ENCODE measurements around the gene MIF4GD.
A peak's percentile ranks its signal among the peaks of the same experiment; 100 is the strongest.
"Not testable (repeated sequence)": the region's sequence is repeated elsewhere in the genome, so short reads cannot be mapped to it uniquely, and the experiment has no call there.

The MIF4GD gene

GRCh38 chr17:75307957-75308731 lies 37.1 kb upstream of the MIF4GD start:
- no peaks in the 10 kb centered on the region for H3K9me3 ChIP-seq (ENCODE audit: control insufficient read depth, low read length)
- no peaks in the 10 kb centered on the region for H3K36me3 ChIP-seq (ENCODE audit: control insufficient read depth, insufficient read depth, low read length)
- H3K27ac ChIP-seq (ENCODE audit: low read depth, low read length, severe bottlenecking), result no peak overlapping the region
- H3K4me3 ChIP-seq (ENCODE audit: extremely low read depth, insufficient read depth, low read length, poor library complexity, severe bottlenecking), result no peak overlapping the region
- 90 to 96% methylated on average over 10 to 12 of the region's 13 CpGs for WGBS, 2 experiments (ENCODE audit: insufficient coverage in 2 of 2)
- H3K4me1 ChIP-seq (ENCODE audit: control insufficient read depth, insufficient read depth, low read length, poor library complexity, severe bottlenecking), result no peaks in the 10 kb centered on the region

- H3K4me1 ChIP-seq (ENCODE audit: control insufficient read depth, insufficient read depth, low read length, poor library complexity, severe bottlenecking), result no peaks in the 10 kb centered on the region
- no peak overlapping the region for H3K27ac ChIP-seq (ENCODE audit: low read depth, low read length, severe bottlenecking)
- H3K9me3 ChIP-seq (ENCODE audit: control insufficient read depth, low read length), result no peaks in the 10 kb centered on the region
- WGBS, 2 experiments (ENCODE audit: insufficient coverage in 2 of 2), result 90 to 97% methylated on average over 11 to 16 of the region's 17 CpGs
- H3K36me3 ChIP-seq (ENCODE audit: control insufficient read depth, insufficient read depth, low read length), result no peaks in the 10 kb centered on the region
- no peak overlapping the region for H3K4me3 ChIP-seq (ENCODE audit: extremely low read depth, insufficient read depth, low read length, poor library complexity, severe bottlenecking)
Observed at GRCh38 chr17:75301502-75302206, 30.6 kb upstream of the MIF4GD start.

- Histone ChIP-seq H3K9me3 (ENCODE audit: control insufficient read depth, low read length) (no peaks in the 10 kb centered on the region), H3K4me3 (ENCODE audit: extremely low read depth, insufficient read depth, low read length, poor library complexity, severe bottlenecking) (no peak overlapping the region), H3K4me1 (ENCODE audit: control insufficient read depth, insufficient read depth, low read length, poor library complexity, severe bottlenecking) (no peaks in the 10 kb centered on the region), H3K27ac (ENCODE audit: low read depth, low read length, severe bottlenecking) (no peak overlapping the region), H3K36me3 (ENCODE audit: control insufficient read depth, insufficient read depth, low read length) (no peaks in the 10 kb centered on the region)
- WGBS, 2 experiments (ENCODE audit: insufficient coverage in 2 of 2), result 89 to 96% methylated on average over 3 to 7 of the region's 9 CpGs
Observed at GRCh38 chr17:75301049-75301448, 30.0 kb upstream of the MIF4GD start.

GRCh38 chr17:75300280-75300679 lies 29.2 kb upstream of the MIF4GD start:
- Histone ChIP-seq H3K9me3 (ENCODE audit: control insufficient read depth, low read length) (no peaks in the 10 kb centered on the region), H3K4me3 (ENCODE audit: extremely low read depth, insufficient read depth, low read length, poor library complexity, severe bottlenecking) (no peak overlapping the region), H3K36me3 (ENCODE audit: control insufficient read depth, insufficient read depth, low read length) (no peaks in the 10 kb centered on the region), H3K4me1 (ENCODE audit: control insufficient read depth, insufficient read depth, low read length, poor library complexity, severe bottlenecking) (no peaks in the 10 kb centered on the region), H3K27ac (ENCODE audit: low read depth, low read length, severe bottlenecking) (no peak overlapping the region)
- 95% methylated on average over 4 of the region's 7 CpGs; no CpG with 5 or more reads in 1 of the 2 experiments for WGBS, 2 experiments (ENCODE audit: insufficient coverage in 2 of 2)

- H3K9me3 ChIP-seq (ENCODE audit: control insufficient read depth, low read length), result no peaks in the 10 kb centered on the region
- 92 to 100% methylated on average over 4 of the region's 8 CpGs for WGBS, 2 experiments (ENCODE audit: insufficient coverage in 2 of 2)
- no peak overlapping the region for H3K27ac ChIP-seq (ENCODE audit: low read depth, low read length, severe bottlenecking)
- H3K4me3 ChIP-seq (ENCODE audit: extremely low read depth, insufficient read depth, low read length, poor library complexity, severe bottlenecking), result no peak overlapping the region
- no peaks in the 10 kb centered on the region for H3K4me1 ChIP-seq (ENCODE audit: control insufficient read depth, insufficient read depth, low read length, poor library complexity, severe bottlenecking)
- no peaks in the 10 kb centered on the region for H3K36me3 ChIP-seq (ENCODE audit: control insufficient read depth, insufficient read depth, low read length)
Observed at GRCh38 chr17:75295201-75296158, 24.4 kb upstream of the MIF4GD start.

- H3K27ac ChIP-seq (ENCODE audit: low read depth, low read length, severe bottlenecking); H3K36me3 ChIP-seq (ENCODE audit: control insufficient read depth, insufficient read depth, low read length); H3K9me3 ChIP-seq (ENCODE audit: control insufficient read depth, low read length); H3K4me3 ChIP-seq (ENCODE audit: extremely low read depth, insufficient read depth, low read length, poor library complexity, severe bottlenecking); H3K4me1 ChIP-seq (ENCODE audit: control insufficient read depth, insufficient read depth, low read length, poor library complexity, severe bottlenecking): not testable (repeated sequence)
- WGBS, 2 experiments (ENCODE audit: insufficient coverage in 2 of 2), result 86 to 89% methylated on average over 14 to 16 of the region's 16 CpGs
Observed at GRCh38 chr17:75292810-75293448, 21.9 kb upstream of the MIF4GD start.

- no peak overlapping the region for H3K27ac ChIP-seq (ENCODE audit: low read depth, low read length, severe bottlenecking)
- H3K9me3 ChIP-seq (ENCODE audit: control insufficient read depth, low read length), result no peaks in the 10 kb centered on the region
- H3K36me3 ChIP-seq (ENCODE audit: control insufficient read depth, insufficient read depth, low read length), result peaks cover 7% of the 10 kb centered on the region
- H3K4me3 ChIP-seq (ENCODE audit: extremely low read depth, insufficient read depth, low read length, poor library complexity, severe bottlenecking), result peak overlapping the region; percentile 80
- no peaks in the 10 kb centered on the region for H3K4me1 ChIP-seq (ENCODE audit: control insufficient read depth, insufficient read depth, low read length, poor library complexity, severe bottlenecking)
- WGBS, 2 experiments (ENCODE audit: insufficient coverage in 2 of 2), result 92 to 94% methylated on average over 7 to 9 of the region's 26 CpGs
Observed at GRCh38 chr17:75289832-75290337, 18.9 kb upstream of the MIF4GD start.

GRCh38 chr17:75289115-75289831 lies 18.2 kb upstream of the MIF4GD start, which contains the start of gene SLC25A19:
SLC25A19 (minus strand) TSS chr17:75289433; CDS start chr17:75286764, 2,669 bp downstream.
- 0 to 1% methylated on average over 58 of the region's 65 CpGs for WGBS, 2 experiments (ENCODE audit: insufficient coverage in 2 of 2)
- H3K9me3 ChIP-seq (ENCODE audit: control insufficient read depth, low read length), result no peaks in the 10 kb centered on the region
- H3K4me3 ChIP-seq (ENCODE audit: extremely low read depth, insufficient read depth, low read length, poor library complexity, severe bottlenecking), result peak within 1 kb of the TSS; percentile 80
- H3K4me1 ChIP-seq (ENCODE audit: control insufficient read depth, insufficient read depth, low read length, poor library complexity, severe bottlenecking), result no peaks in the 10 kb centered on the region
- H3K27ac ChIP-seq (ENCODE audit: low read depth, low read length, severe bottlenecking), result no peak within 1 kb of the TSS
- H3K36me3 ChIP-seq (ENCODE audit: control insufficient read depth, insufficient read depth, low read length), result peaks cover 9% of the 10 kb centered on the region

GRCh38 chr17:75288770-75289114 lies 17.7 kb upstream of the MIF4GD start:
- H3K4me3 ChIP-seq (ENCODE audit: extremely low read depth, insufficient read depth, low read length, poor library complexity, severe bottlenecking), result peak overlapping the region; percentile 80
- H3K9me3 ChIP-seq (ENCODE audit: control insufficient read depth, low read length), result no peaks in the 10 kb centered on the region
- peaks cover 9% of the 10 kb centered on the region for H3K36me3 ChIP-seq (ENCODE audit: control insufficient read depth, insufficient read depth, low read length)
- 0% methylated on average over 11 to 13 of the region's 14 CpGs for WGBS, 2 experiments (ENCODE audit: insufficient coverage in 2 of 2)
- no peaks in the 10 kb centered on the region for H3K4me1 ChIP-seq (ENCODE audit: control insufficient read depth, insufficient read depth, low read length, poor library complexity, severe bottlenecking)
- H3K27ac ChIP-seq (ENCODE audit: low read depth, low read length, severe bottlenecking), result no peak overlapping the region

Data from mesodermal cell (in vitro differentiated cells).